ENCODE data around the gene PTPRN2. TPM values are rescaled to one million over a fixed set of nuclear protein-coding genes. Genes with fewer than 3 reads are reported as not detected.

Gene PTPRN2
- total and polyA plus RNA-seq, 2 of the 8 experiments (the other 6 are each of a cell fraction or from before 2014, with no cell fraction given): 2.6 to 4.5 TPM

DNA sequence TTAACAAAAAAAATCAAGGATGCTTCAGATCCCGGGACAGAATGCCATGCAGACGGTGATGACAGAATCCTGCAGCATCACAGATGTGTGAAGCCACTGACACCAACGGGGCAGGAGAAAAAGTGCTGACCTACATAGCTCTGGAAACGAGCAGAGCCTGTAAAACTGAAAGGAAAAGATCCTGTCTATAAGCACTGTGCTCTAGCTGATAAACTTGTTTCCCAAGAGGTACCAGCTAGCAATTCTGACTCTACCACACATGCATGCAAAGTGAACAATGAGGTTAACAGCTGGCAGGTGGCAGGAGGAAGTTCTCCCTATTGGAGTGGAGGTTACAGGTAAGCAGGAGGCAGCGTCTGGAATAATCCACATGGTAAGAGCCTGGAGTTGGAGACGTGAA lies 75.6 kb downstream of the PTPRN2 start (continued):
- TF ChIP-seq, protein P1, sequence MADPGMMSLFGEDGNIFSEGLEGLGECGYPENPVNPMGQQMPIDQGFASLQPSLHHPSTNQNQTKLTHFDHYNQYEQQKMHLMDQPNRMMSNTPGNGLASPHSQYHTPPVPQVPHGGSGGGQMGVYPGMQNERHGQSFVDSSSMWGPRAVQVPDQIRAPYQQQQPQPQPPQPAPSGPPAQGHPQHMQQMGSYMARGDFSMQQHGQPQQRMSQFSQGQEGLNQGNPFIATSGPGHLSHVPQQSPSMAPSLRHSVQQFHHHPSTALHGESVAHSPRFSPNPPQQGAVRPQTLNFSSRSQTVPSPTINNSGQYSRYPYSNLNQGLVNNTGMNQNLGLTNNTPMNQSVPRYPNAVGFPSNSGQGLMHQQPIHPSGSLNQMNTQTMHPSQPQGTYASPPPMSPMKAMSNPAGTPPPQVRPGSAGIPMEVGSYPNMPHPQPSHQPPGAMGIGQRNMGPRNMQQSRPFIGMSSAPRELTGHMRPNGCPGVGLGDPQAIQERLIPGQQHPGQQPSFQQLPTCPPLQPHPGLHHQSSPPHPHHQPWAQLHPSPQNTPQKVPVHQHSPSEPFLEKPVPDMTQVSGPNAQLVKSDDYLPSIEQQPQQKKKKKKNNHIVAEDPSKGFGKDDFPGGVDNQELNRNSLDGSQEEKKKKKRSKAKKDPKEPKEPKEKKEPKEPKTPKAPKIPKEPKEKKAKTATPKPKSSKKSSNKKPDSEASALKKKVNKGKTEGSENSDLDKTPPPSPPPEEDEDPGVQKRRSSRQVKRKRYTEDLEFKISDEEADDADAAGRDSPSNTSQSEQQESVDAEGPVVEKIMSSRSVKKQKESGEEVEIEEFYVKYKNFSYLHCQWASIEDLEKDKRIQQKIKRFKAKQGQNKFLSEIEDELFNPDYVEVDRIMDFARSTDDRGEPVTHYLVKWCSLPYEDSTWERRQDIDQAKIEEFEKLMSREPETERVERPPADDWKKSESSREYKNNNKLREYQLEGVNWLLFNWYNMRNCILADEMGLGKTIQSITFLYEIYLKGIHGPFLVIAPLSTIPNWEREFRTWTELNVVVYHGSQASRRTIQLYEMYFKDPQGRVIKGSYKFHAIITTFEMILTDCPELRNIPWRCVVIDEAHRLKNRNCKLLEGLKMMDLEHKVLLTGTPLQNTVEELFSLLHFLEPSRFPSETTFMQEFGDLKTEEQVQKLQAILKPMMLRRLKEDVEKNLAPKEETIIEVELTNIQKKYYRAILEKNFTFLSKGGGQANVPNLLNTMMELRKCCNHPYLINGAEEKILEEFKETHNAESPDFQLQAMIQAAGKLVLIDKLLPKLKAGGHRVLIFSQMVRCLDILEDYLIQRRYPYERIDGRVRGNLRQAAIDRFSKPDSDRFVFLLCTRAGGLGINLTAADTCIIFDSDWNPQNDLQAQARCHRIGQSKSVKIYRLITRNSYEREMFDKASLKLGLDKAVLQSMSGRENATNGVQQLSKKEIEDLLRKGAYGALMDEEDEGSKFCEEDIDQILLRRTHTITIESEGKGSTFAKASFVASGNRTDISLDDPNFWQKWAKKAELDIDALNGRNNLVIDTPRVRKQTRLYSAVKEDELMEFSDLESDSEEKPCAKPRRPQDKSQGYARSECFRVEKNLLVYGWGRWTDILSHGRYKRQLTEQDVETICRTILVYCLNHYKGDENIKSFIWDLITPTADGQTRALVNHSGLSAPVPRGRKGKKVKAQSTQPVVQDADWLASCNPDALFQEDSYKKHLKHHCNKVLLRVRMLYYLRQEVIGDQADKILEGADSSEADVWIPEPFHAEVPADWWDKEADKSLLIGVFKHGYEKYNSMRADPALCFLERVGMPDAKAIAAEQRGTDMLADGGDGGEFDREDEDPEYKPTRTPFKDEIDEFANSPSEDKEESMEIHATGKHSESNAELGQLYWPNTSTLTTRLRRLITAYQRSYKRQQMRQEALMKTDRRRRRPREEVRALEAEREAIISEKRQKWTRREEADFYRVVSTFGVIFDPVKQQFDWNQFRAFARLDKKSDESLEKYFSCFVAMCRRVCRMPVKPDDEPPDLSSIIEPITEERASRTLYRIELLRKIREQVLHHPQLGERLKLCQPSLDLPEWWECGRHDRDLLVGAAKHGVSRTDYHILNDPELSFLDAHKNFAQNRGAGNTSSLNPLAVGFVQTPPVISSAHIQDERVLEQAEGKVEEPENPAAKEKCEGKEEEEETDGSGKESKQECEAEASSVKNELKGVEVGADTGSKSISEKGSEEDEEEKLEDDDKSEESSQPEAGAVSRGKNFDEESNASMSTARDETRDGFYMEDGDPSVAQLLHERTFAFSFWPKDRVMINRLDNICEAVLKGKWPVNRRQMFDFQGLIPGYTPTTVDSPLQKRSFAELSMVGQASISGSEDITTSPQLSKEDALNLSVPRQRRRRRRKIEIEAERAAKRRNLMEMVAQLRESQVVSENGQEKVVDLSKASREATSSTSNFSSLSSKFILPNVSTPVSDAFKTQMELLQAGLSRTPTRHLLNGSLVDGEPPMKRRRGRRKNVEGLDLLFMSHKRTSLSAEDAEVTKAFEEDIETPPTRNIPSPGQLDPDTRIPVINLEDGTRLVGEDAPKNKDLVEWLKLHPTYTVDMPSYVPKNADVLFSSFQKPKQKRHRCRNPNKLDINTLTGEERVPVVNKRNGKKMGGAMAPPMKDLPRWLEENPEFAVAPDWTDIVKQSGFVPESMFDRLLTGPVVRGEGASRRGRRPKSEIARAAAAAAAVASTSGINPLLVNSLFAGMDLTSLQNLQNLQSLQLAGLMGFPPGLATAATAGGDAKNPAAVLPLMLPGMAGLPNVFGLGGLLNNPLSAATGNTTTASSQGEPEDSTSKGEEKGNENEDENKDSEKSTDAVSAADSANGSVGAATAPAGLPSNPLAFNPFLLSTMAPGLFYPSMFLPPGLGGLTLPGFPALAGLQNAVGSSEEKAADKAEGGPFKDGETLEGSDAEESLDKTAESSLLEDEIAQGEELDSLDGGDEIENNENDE (IDR thresholded peaks at IDR 0.05; ENCODE audit: insufficient replicate concordance, low read length): no peak
- TF ChIP-seq, protein P2, sequence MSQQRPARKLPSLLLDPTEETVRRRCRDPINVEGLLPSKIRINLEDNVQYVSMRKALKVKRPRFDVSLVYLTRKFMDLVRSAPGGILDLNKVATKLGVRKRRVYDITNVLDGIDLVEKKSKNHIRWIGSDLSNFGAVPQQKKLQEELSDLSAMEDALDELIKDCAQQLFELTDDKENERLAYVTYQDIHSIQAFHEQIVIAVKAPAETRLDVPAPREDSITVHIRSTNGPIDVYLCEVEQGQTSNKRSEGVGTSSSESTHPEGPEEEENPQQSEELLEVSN (IDR thresholded peaks at IDR 0.05): no peak
- no peak for TF ChIP-seq CHD2 (IDR thresholded peaks at IDR 0.05; ENCODE audit: low read length)
- TF ChIP-seq TAF7 (optimal IDR thresholded peaks at IDR 0.05; ENCODE audit: borderline replicate concordance, low read depth, low read length): no peak
- TF ChIP-seq RNF2 (IDR thresholded peaks at IDR 0.05; ENCODE audit: borderline replicate concordance, low read depth, low read length, missing control alignments, poor library complexity, severe bottlenecking): no peak
- no peak for TF ChIP-seq MAFK (IDR thresholded peaks at IDR 0.05; ENCODE audit: low read depth, low read length)
- no peak for TF ChIP-seq KDM5A (IDR thresholded peaks at IDR 0.05; ENCODE audit: low read length)
- no peak for TF ChIP-seq TCF12 (IDR thresholded peaks at IDR 0.05; ENCODE audit: low read depth, low read length)
- TF ChIP-seq, protein P3, sequence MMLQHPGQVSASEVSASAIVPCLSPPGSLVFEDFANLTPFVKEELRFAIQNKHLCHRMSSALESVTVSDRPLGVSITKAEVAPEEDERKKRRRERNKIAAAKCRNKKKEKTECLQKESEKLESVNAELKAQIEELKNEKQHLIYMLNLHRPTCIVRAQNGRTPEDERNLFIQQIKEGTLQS (IDR thresholded peaks at IDR 0.05; ENCODE audit: insufficient read depth, low read depth, low read length): no peak
- no peak for TF ChIP-seq GTF2F1 (IDR thresholded peaks at IDR 0.05; ENCODE audit: borderline replicate concordance, low read depth, low read length)

Data from H1 (cell line).